Measurements from ENCODE around the gene PSD. TPM values are rescaled to one million over a fixed set of nuclear protein-coding genes. Genes with fewer than 3 reads are reported as not detected.

Gene PSD
- total RNA-seq, 2 experiments from 2014 or later = 9.1 to 11.2 TPM

DNA sequence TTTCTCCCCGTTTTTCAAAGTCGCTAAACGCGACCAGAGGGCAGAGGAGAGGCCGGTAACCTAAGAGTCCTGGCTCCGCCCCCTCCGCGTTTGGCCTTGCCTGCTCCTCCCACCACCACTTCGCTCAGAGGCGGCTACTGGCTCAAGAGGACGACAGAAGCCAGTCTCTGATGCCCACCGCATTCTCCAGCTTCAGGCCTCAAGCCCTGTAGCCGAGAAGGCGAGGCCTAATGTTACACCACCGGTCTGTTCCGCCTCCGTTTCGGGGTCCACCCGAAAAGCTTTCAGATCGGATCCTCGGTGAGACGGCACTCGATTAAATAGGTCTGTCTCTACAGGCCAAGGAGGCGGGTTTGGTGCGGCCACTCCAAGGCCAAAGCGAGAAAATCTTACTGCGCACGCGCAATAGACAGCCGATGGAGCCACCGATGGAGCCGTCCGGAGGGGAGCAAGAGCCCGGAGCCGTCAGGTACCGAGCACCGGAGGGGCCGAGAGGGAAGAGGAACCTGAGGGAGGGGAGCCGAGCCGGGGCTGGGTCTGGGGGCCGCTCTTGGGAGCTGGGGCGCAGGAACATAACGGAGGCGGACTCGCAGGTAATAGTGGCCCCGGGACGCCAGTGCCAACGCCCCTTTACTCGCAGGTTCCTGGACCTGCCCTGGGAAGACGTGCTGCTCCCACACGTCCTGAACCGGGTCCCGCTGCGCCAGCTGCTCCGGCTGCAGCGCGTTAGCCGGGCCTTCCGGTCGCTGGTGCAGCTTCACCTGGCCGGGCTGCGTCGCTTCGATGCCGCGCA lies 2.3 kb upstream of the PSD start, which contains the start of gene FBXL15:
FBXL15 (plus strand) TSS at position 123 of the 793 bp plus-strand sequence; CDS start at position 417, 294 bp downstream.
- H3K4me3 Mint-ChIP-seq = peak within 1 kb of the TSS; percentile 96
- ATAC-seq = peak; percentile 80
- H3K27ac Mint-ChIP-seq = peak within 1 kb of the TSS; percentile 87
- ChIA-PET POLR2A (interaction anchor here (0.5 to 4.6 kb wide), 8 partner anchors 11 to 82 kb away, joined by 3 to 27 read pairs (median 5); partner anchors contain the start of genes ACTR1A, C10orf95 and CUEDC2), CTCF (interaction anchor here (0.7 to 5.6 kb wide), 18 partner anchors 11 to 251 kb away, joined by 3 to 67 read pairs (median 5); partner anchors contain the start of genes C10orf95, CUEDC2 and NFKB2)
- peaks cover 30% of the 10 kb centered on the region for H3K4me1 Mint-ChIP-seq
- peaks cover 7% of the 10 kb centered on the region for H3K36me3 Mint-ChIP-seq (ENCODE audit: low read depth)
- intact Hi-C loops (cut with DNase I, micrococcal nuclease) = loop anchor here (1.0 to 5.0 kb wide), 16 partner anchors 11 to 288 kb away; partner anchors contain the start of genes ACTR1A (in 2 of the 2), CUEDC2 (in 2 of the 2), NOLC1 (in 1 of the 2) and PPRC1 (in 1 of the 2)
- peaks cover 15% of the 10 kb centered on the region for H3K27me3 Mint-ChIP-seq
- peak; percentile 98 for DNase-seq
- H3K9me3 Mint-ChIP-seq (ENCODE audit: low read depth) = no peaks in the 10 kb centered on the region

DNA sequence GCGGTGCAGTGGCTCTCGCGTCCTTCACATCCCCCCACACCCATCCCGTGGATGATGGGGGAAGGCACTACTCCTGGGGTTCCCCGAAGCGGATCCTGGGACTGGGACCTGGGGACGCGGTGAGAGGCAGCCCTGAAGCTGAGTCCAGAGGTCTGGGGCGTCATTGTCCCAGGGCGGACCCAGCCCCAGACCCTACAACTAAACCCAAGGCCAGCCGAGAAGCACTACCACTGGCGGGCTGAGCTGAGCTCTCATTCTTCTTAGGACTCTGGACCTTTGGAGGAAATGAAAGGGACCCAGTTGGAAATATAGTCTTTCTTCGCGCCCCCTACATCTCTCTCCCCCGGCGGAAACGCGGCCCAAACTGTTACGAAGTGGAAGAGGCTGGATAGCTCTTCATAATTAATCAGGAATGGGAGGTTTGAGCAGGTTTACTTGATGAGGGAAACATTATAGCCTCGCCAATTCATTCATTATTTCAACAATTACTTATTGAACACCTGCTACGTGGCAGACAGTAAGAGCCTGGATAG lies 1.7 kb upstream of the PSD start:
- ChIA-PET CTCF (interaction anchor here (0.7 to 5.6 kb wide), 15 partner anchors 10 to 288 kb away, joined by 3 to 67 read pairs (median 5); partner anchors contain the start of genes C10orf95, CUEDC2 and NFKB2), POLR2A (interaction anchor here (0.5 to 4.6 kb wide), 7 partner anchors 10 to 82 kb away, joined by 3 to 27 read pairs (median 4); partner anchors contain the start of genes ACTR1A, C10orf95 and CUEDC2)
- intact Hi-C loops (cut with DNase I, micrococcal nuclease) = loop anchor here (1.0 to 5.0 kb wide), 6 partner anchors 11 to 287 kb away; partner anchors contain the start of genes ACTR1A (in 1 of the 2), PPRC1 (in 1 of the 2) and SUFU (in 1 of the 2)
- Mint-ChIP-seq H3K9me3 (ENCODE audit: low read depth) (no peaks in the 10 kb centered on the region), H3K4me1 (peaks cover 30% of the 10 kb centered on the region), H3K36me3 (ENCODE audit: low read depth) (peaks cover 7% of the 10 kb centered on the region), H3K27ac (peak overlapping the region; percentile 87), H3K27me3 (peaks cover 19% of the 10 kb centered on the region), H3K4me3 (peak overlapping the region; percentile 96)
- ATAC-seq (peak; percentile 0), DNase-seq (peak; percentile 42)

DNA sequence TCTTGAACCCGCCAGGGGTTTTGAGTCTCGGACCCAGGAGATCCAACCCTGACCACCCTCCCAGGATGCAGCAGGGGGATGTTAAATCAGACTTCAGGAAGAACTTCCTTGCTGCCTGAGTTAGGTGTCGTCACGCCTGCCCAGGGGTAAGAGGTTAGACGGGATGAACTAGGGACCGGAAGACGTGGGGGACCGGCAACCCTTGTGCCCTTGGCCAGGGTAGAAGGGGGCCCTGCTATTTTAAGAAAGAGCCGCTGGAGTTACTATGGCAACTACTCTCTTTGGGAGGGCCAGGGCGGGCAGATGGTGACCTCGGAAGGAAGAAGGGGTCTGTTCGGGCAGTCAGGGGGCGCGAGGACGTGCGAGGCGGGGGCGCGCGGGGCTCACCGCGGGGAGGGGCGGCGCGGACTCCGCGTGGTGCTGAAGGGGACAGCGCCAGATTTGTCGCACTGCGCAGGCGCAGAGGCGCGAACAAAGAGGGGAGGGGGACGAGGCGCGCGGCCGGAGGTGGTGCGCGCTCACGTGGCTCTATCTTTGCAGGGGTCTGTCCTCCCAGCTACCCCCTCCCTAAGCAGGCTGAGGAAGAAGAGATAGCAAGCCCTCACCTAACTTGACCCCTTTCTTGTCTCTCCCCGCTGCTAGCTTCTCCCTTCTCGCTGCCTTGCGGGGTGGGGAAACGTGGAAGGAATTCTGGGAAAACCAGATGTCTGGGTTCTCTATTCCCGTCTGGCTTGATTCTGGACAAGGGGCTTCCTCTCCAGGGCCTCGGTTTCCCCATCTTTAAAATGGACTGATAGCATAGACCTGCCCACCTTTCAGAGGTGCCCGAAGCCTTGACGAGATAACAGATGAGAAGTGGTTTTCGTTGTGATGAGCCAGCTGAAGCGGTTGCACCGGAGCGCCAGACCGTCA lies 940 bp upstream of the PSD start:
- H3K36me3 Mint-ChIP-seq (ENCODE audit: low read depth) = peaks cover 7% of the 10 kb centered on the region
- CTCF ChIA-PET = interaction anchor here (0.7 to 5.6 kb wide), 12 partner anchors 9 to 976 kb away, joined by 3 to 67 read pairs (median 5); partner anchors contain the start of genes C10orf95, CUEDC2 and NFKB2
- DNase-seq (peak; percentile 85), ATAC-seq (no peak)
- peaks cover 19% of the 10 kb centered on the region for H3K27me3 Mint-ChIP-seq
- no peaks in the 10 kb centered on the region for H3K9me3 Mint-ChIP-seq (ENCODE audit: low read depth)
- POLR2A ChIA-PET = interaction anchor here (1.0 to 4.6 kb wide), 5 partner anchors 10 to 83 kb away, joined by 3 to 27 read pairs (median 6); partner anchors contain the start of genes ACTR1A and CUEDC2
- H3K4me1 Mint-ChIP-seq = peaks cover 30% of the 10 kb centered on the region
- H3K27ac Mint-ChIP-seq = peak overlapping the region; percentile 25
- intact Hi-C loops (cut with DNase I, micrococcal nuclease) = loop anchor here (1.0 to 5.0 kb wide), 6 partner anchors 10 to 287 kb away; partner anchors contain the start of genes ACTR1A (in 1 of the 2), PPRC1 (in 1 of the 2) and SUFU (in 1 of the 2)
- peak overlapping the region; percentile 96 for H3K4me3 Mint-ChIP-seq

DNA sequence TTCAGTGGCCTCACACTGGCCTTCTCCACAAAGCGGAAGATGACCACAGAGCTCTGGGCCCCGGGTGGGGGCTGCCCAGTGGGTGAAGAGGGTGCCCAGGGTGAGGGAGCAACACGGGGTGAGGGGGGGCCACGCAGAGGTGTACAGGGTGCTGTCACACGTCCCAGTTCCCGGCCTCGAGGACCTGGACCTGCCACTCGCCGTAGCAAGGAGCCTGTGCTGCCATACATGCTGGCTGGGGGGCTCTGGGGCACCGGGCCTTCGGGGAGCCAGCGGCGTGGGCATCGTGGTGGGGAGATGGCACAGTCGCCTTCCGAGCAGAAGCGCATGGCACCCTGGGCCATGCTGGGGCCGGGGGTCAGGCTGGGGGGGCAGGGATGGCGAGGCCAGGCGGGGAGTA lies 1.9 kb downstream of the PSD start:
- Mint-ChIP-seq H3K27ac (no peak overlapping the region), H3K27me3 (peaks cover 19% of the 10 kb centered on the region), H3K4me3 (no peak overlapping the region), H3K4me1 (peaks cover 31% of the 10 kb centered on the region), H3K36me3 (ENCODE audit: low read depth) (peaks cover 2% of the 10 kb centered on the region), H3K9me3 (ENCODE audit: low read depth) (no peaks in the 10 kb centered on the region)
- intact Hi-C loops (cut with DNase I, micrococcal nuclease) = no loop called here
- CTCF ChIA-PET = no interaction called here
- DNase-seq = no peak
- POLR2A ChIA-PET = no interaction called here
- no peak for ATAC-seq

DNA sequence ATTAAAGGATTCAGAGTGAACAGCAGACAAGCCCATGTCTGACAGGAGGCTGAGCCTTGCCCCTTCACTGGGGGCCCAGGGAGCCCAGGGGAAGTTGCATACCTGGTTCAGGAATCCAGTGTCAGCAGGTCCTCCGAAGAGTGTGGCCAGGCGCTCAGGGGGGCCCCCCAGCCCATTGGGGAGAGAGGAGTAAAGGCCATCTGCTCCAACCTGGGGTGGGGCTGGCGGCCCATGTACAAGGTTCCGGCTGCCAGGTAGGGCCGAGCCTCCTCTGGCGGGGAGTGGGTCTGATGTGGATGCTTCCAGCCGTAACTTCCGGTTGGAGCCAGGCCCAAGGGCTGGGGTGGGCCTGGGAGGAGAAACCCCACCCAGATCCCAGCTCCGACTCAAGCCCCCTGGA lies 2.3 kb downstream of the PSD start:
- peaks cover 2% of the 10 kb centered on the region for H3K36me3 Mint-ChIP-seq (ENCODE audit: low read depth)
- H3K4me3 Mint-ChIP-seq = no peak overlapping the region
- intact Hi-C loops (cut with DNase I, micrococcal nuclease) = no loop called here
- ChIA-PET POLR2A (no interaction called here), CTCF (interaction anchor here (0.7 to 1.5 kb wide), 2 partner anchors 44 to 185 kb away, joined by 3 to 4 read pairs; no protein-coding TSS in a partner anchor)
- DNase-seq (no peak), ATAC-seq (no peak)
- H3K4me1 Mint-ChIP-seq = peaks cover 32% of the 10 kb centered on the region
- H3K27ac Mint-ChIP-seq = no peak overlapping the region
- H3K9me3 Mint-ChIP-seq (ENCODE audit: low read depth) = no peaks in the 10 kb centered on the region
- peaks cover 21% of the 10 kb centered on the region for H3K27me3 Mint-ChIP-seq

DNA sequence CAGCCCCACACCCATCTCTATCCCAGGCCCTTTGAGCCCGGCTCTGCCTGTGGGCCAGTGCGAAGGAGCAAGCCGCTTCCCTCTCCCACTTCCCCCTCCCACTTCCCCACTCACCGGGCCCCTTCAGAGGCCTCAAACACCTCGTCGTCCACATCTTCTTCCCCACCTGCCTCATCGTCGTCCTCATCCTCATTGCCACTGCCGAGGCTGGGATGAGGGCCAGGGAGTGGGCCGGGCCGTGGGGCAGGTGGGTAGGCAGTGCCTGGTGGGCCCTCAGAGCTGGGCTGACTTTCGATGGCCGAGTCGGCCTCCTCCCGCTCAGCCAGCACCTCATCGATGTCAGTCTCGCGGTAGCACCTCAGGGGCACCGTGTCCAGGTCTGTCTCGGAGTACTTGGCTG lies 3.8 kb downstream of the PSD start:
- no peak overlapping the region for H3K27ac Mint-ChIP-seq
- peaks cover 34% of the 10 kb centered on the region for H3K4me1 Mint-ChIP-seq
- no peak for DNase-seq
- peaks cover 25% of the 10 kb centered on the region for H3K27me3 Mint-ChIP-seq
- no peaks in the 10 kb centered on the region for H3K9me3 Mint-ChIP-seq (ENCODE audit: low read depth)
- no peaks in the 10 kb centered on the region for H3K36me3 Mint-ChIP-seq (ENCODE audit: low read depth)
- intact Hi-C loops (cut with DNase I, micrococcal nuclease) = no loop called here
- ChIA-PET CTCF (interaction anchor here (0.6 to 1.5 kb wide), 5 partner anchors 11 to 241 kb away, joined by 3 to 4 read pairs (median 3); no protein-coding TSS in a partner anchor), POLR2A (no interaction called here)
- no peak for ATAC-seq
- no peak overlapping the region for H3K4me3 Mint-ChIP-seq

DNA sequence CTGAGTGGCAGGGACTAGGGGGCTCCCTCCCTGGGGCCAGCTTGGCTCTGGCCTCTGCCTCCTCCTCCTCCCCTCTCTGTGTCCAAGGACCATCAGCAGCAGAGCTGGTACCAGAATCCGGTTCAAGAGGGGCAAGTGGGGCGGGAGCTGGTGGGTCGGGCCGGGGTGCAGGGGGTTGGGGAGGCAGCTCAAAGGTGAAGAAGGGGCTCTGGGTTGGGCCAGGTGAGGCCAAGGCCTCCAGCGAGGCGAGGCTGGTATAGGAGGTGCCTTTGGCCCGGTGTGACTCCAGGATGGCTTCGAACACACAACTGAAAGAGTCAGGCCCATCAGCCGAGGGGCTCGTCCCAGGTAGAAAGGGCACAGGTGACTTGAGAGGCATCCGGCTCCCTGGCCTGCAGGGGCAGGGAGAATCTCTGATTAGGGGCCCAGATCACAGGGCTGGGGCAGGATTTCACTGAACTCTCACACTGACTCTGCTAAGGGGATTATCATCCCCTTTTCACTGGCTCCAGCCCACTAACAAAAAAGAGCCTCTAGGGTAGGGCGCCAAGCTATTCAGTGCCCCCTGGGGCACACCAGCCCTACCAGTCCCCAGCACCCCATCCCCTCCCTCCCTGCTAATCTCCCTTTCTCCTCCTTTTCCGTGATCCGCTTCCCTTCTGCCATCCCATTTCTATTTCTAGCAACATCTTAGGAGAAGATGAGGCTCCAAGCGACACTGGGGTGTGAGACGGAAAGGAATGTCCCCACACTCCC lies 4.6 kb downstream of the PSD start:
- Mint-ChIP-seq H3K4me3 (no peak overlapping the region), H3K9me3 (ENCODE audit: low read depth) (no peaks in the 10 kb centered on the region), H3K36me3 (ENCODE audit: low read depth) (no peaks in the 10 kb centered on the region), H3K27ac (no peak overlapping the region), H3K4me1 (peaks cover 31% of the 10 kb centered on the region), H3K27me3 (peaks cover 29% of the 10 kb centered on the region)
- no peak for ATAC-seq
- ChIA-PET POLR2A (interaction anchor here (0.8 kb wide), 1 partner anchor 18 kb away, joined by 3 read pairs; the partner anchor contains the start of gene CUEDC2), CTCF (interaction anchor here (0.6 to 1.4 kb wide), 3 partner anchors 36 to 232 kb away, joined by 3 to 4 read pairs (median 4); no protein-coding TSS in a partner anchor)
- intact Hi-C loops (cut with DNase I, micrococcal nuclease) = no loop called here
- no peak for DNase-seq

DNA sequence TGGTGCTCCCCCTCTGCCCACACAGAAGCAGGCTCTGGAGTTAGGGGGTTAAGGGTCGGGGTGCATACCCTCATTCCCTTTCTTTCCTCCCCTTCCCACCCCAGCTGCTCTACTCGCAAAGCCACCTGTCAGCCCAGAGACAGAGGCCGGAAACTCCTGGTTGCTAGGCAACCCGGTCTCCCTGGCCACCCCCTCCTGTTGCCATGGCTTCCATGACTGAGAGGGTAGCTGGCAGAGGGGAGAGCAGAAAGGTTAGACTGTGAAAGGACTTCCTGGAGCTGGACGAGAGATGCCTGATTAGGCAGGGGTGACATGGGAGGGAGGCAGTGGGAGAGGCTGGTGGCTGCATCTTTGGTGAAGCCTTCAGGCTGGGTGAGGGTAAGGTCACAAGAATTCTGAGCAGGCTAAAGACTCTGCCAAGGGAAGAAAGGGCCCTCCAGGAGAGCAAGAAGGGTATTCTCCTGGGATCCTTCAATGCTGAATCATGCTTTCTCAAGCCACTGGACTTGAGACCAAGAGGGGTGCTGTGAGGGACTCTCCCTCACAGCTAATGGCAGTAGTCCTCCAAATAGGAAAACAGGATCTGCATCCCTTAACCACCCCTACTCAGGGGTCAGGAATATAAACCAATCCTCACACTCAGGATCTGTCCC lies 5.4 kb downstream of the PSD start:
- ChIA-PET CTCF (interaction anchor here (0.6 to 1.5 kb wide), 6 partner anchors 10 to 233 kb away, joined by 3 to 7 read pairs (median 4); no protein-coding TSS in a partner anchor), POLR2A (interaction anchor here (0.8 kb wide), 1 partner anchor 19 kb away, joined by 3 read pairs; the partner anchor contains the start of gene CUEDC2)
- Mint-ChIP-seq H3K27me3 (peaks cover 29% of the 10 kb centered on the region), H3K9me3 (ENCODE audit: low read depth) (no peaks in the 10 kb centered on the region), H3K4me1 (peaks cover 31% of the 10 kb centered on the region), H3K27ac (no peak overlapping the region), H3K4me3 (no peak overlapping the region), H3K36me3 (ENCODE audit: low read depth) (no peaks in the 10 kb centered on the region)
- DNase-seq (peak; percentile 72), ATAC-seq (peak; percentile 32)
- intact Hi-C loops (cut with DNase I, micrococcal nuclease) = no loop called here

DNA sequence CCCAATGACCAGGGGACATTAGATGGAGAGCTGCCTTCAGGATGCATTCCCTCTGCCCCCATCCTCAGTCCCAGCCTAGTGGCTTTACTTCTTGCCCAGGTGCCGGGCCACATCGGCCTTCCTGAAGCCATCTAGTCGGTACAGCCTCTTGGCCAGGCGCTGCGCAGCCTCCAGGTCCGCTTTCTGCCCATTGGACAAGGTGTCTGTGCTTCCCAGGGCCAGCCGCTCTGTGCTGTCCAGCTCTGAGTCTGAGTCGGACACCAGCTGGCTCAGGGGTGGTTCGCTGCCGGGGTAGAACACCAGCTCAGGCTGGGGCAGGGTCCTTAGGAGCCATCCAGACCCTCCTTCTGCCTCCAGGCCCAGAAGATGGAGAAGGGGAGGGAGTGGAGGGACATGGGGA lies 6.3 kb downstream of the PSD start:
- Mint-ChIP-seq H3K4me1 (peaks cover 35% of the 10 kb centered on the region), H3K27ac (no peak overlapping the region), H3K36me3 (ENCODE audit: low read depth) (no peaks in the 10 kb centered on the region), H3K4me3 (no peak overlapping the region), H3K27me3 (peaks cover 23% of the 10 kb centered on the region), H3K9me3 (ENCODE audit: low read depth) (no peaks in the 10 kb centered on the region)
- ATAC-seq = no peak
- ChIA-PET CTCF (interaction anchor here (0.6 to 1.5 kb wide), 2 partner anchors 9 to 192 kb away, joined by 3 to 7 read pairs; no protein-coding TSS in a partner anchor), POLR2A (interaction anchor here (0.6 kb wide), 1 partner anchor 184 kb away, joined by 3 read pairs; no protein-coding TSS in a partner anchor)
- no peak for DNase-seq
- intact Hi-C loops (cut with DNase I, micrococcal nuclease) = no loop called here

Measured in activated CD4-positive, alpha-beta T cell treated with anti-CD3 and anti-CD28 coated beads for 36 hours (primary cell).